Stimulated activated CD4-positive, alpha-beta T cell treated with anti-CD3 and anti-CD28 coated beads, Interleukin-1b, Interleukin-23, amount 100 ng/mL, for 48 hours (primary cell): ENCODE measurements around the gene RADIL.
A peak's percentile ranks its signal among the peaks of the same experiment; 100 is the strongest.

ENCODE experiments used
- DNase-seq: peaks from one replicate; pipeline ENCODE4 v3.0.0-alpha.2; 2020

The RADIL gene

GRCh38 chr7:4882169-4883032 is 1.1 kb downstream of the RADIL start:
- DNase-seq: no peak

- no peak for DNase-seq
Observed at GRCh38 chr7:4880218-4880617, 3.3 kb downstream of the RADIL start.

- no peak for DNase-seq
Observed at GRCh38 chr7:4879396-4880081, 4.0 kb downstream of the RADIL start.

GRCh38 chr7:4878336-4879335 is 4.9 kb downstream of the RADIL start:
- DNase-seq: no peak

GRCh38 chr7:4876586-4876985 is 6.9 kb downstream of the RADIL start:
- no peak for DNase-seq

- no peak for DNase-seq
Observed at GRCh38 chr7:4875391-4875790, 8.1 kb downstream of the RADIL start.

GRCh38 chr7:4873071-4873944 is 10.2 kb downstream of the RADIL start:
- no peak for DNase-seq

GRCh38 chr7:4871930-4872675 is 11.4 kb downstream of the RADIL start:
- DNase-seq: no peak

- DNase-seq: no peak
Observed at GRCh38 chr7:4871056-4871680, 12.3 kb downstream of the RADIL start.

- DNase-seq: no peak
Observed at GRCh38 chr7:4868493-4868892, 15.0 kb downstream of the RADIL start.

GRCh38 chr7:4866528-4867496 is 16.7 kb downstream of the RADIL start:
- DNase-seq: no peak

- no peak for DNase-seq
Observed at GRCh38 chr7:4862156-4862555, 21.4 kb downstream of the RADIL start.

- peak; percentile 16 for DNase-seq
Observed at GRCh38 chr7:4861673-4862072, 21.8 kb downstream of the RADIL start, which contains the start of gene PAPOLB. Gene PAPOLB, minus strand, starts transcription at chr7:4862030. Its CDS starts 220 bp downstream, at chr7:4861810.

GRCh38 chr7:4861227-4861626 is 22.3 kb downstream of the RADIL start:
- DNase-seq: no peak

GRCh38 chr7:4857189-4857588 is 26.3 kb downstream of the RADIL start:
- no peak for DNase-seq

- DNase-seq: no peak
Observed at GRCh38 chr7:4856336-4857057, 27.0 kb downstream of the RADIL start.

GRCh38 chr7:4854916-4855315 is 28.6 kb downstream of the RADIL start:
- no peak for DNase-seq
